ENCODE data around the gene KIF3A. TPM values are rescaled to one million over a fixed set of nuclear protein-coding genes. Genes with fewer than 3 reads are reported as not detected.
"Not testable (repeated sequence)": the region's sequence is repeated elsewhere in the genome, so short reads cannot be mapped to it uniquely, and the experiment has no call there.

The KIF3A gene
- total RNA-seq, 1 donor from 2014 or later, result 20.0 TPM

DNA sequence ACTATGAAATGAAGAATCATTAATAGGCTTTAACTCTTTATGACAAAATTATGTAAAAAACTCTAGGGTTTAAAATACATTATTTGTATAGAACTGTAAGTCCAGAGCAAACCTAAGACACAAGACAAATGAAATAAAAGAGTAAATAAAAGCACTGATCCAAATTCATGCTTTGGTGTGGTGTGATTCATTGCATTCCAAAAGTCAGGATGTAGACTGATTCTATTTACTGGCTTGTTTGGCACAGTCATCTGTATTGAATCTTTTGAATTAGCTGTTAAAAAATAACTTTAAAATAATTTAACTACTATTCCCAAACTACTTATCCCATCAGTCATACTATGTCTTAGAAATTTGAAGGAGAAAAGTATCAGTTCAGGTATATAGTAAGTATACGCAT is 32.5 kb downstream of the KIF3A start:
- TF ChIP-seq, protein P1, sequence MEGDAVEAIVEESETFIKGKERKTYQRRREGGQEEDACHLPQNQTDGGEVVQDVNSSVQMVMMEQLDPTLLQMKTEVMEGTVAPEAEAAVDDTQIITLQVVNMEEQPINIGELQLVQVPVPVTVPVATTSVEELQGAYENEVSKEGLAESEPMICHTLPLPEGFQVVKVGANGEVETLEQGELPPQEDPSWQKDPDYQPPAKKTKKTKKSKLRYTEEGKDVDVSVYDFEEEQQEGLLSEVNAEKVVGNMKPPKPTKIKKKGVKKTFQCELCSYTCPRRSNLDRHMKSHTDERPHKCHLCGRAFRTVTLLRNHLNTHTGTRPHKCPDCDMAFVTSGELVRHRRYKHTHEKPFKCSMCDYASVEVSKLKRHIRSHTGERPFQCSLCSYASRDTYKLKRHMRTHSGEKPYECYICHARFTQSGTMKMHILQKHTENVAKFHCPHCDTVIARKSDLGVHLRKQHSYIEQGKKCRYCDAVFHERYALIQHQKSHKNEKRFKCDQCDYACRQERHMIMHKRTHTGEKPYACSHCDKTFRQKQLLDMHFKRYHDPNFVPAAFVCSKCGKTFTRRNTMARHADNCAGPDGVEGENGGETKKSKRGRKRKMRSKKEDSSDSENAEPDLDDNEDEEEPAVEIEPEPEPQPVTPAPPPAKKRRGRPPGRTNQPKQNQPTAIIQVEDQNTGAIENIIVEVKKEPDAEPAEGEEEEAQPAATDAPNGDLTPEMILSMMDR (conservative IDR thresholded peaks at IDR 0.05), result no peak
- Mint-ChIP-seq H3K36me3 (peaks cover 25% of the 10 kb centered on the region), H3K27ac (no peak overlapping the region), H3K4me3 (no peak overlapping the region), H3K9me3 (no peaks in the 10 kb centered on the region), H3K27me3 (no peaks in the 10 kb centered on the region), H3K4me1 (ENCODE audit: unreplicated experiment) (no peaks in the 10 kb centered on the region)
- DNase-seq (ENCODE audit: extremely low spot score, unreplicated experiment), result no peak

- Mint-ChIP-seq H3K4me3 (no peak overlapping the region), H3K27me3 (no peaks in the 10 kb centered on the region), H3K27ac (no peak overlapping the region), H3K4me1 (ENCODE audit: unreplicated experiment) (no peaks in the 10 kb centered on the region), H3K9me3 (no peaks in the 10 kb centered on the region), H3K36me3 (peaks cover 26% of the 10 kb centered on the region)
- no peak for DNase-seq (ENCODE audit: extremely low spot score, unreplicated experiment)
- TF ChIP-seq, protein P1 (conservative IDR thresholded peaks at IDR 0.05), result no peak
These were observed 41.4 kb downstream of the KIF3A start for GRCh38 chr5:132695956-132696355.

DNA sequence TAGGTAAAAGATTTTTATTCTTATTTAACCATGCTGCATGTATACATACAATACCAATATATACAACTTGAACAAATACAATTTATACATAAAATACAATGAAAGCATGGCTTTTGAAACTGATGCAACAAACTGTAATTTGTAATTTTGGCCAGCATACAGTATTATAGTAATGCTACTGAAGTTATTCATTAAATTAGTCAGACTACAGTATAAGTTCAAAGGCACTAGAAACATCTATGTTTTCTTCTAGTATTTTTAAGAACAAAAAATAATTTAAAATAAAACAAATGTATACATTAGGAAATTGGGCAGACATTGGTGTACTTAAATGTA is 44.7 kb downstream of the KIF3A start:
- TF ChIP-seq, protein P1 (conservative IDR thresholded peaks at IDR 0.05), result no peak
- Mint-ChIP-seq H3K27me3 (no peaks in the 10 kb centered on the region), H3K4me3 (no peak overlapping the region), H3K4me1 (ENCODE audit: unreplicated experiment) (no peaks in the 10 kb centered on the region), H3K9me3 (no peaks in the 10 kb centered on the region), H3K36me3 (peaks cover 8% of the 10 kb centered on the region), H3K27ac (no peak overlapping the region)
- DNase-seq (ENCODE audit: extremely low spot score, unreplicated experiment), result no peak

DNA sequence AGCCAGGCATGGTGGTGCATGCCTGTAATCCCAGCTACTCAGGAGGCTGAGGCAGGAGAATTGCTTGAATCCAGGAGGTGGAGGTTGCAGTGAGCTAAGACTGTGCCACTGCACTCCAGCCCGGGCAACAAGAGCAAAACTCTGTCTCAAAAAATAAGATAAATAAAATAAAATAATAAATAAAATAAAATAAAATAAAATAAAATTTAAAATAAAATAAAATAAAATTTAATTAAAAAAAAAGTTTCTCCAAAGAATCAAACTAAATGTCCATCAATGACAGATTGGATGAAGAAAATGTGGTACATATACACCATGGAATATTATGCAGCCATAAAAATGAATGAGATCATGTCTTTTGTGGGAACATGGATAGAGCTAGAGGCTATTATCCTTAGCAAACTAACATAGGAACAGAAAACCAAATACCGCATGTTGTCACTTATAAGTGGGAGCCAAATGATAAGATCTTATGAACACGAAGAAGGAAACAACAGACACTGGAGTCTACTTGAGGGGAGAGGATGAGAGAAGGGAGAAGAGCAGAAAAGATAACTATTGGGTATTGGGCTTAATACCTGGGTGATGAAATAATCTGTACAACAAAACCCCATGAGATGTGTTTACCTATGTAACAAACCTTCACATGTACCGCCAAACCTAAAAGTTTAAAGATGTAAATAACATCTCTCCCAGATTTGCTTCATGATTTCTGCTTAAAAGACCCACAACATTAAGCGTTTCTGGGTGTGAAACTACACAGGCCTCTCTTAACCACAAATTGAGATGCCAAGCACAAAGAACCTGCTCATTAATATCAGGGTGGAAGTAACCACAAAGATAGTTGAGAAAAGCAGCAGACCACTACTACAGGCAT is 45.4 kb downstream of the KIF3A start:
- not testable (repeated sequence) for H3K9me3 Mint-ChIP-seq

DNA sequence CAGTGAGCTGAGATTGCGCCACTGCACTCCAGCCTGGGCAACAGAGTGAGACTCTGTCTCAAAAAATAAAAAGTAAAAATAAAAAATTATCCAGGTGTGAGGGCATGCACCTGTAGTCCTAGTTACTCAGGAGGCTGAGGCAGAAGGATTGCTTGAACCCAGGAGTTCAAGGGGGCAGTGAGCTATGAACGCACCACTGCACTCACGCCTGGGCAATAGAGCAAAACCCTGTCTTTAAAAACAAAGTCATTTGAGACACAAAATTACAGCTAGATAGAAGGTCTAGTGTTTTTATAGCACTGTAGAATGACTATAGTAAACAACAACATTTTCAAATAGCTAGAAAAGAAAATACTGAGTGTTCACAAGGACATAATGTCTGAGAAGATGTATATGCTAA is 47.2 kb downstream of the KIF3A start:
- peaks cover 5% of the 10 kb centered on the region for H3K36me3 Mint-ChIP-seq
- no peaks in the 10 kb centered on the region for H3K4me1 Mint-ChIP-seq (ENCODE audit: unreplicated experiment)
- DNase-seq (ENCODE audit: extremely low spot score, unreplicated experiment), result no peak
- H3K27ac Mint-ChIP-seq, result no peak overlapping the region
- H3K4me3 Mint-ChIP-seq, result no peak overlapping the region
- no peaks in the 10 kb centered on the region for H3K9me3 Mint-ChIP-seq
- TF ChIP-seq, protein P1 (conservative IDR thresholded peaks at IDR 0.05), result no peak
- H3K27me3 Mint-ChIP-seq, result no peaks in the 10 kb centered on the region

More for the DNA sequence above, 45.4 kb downstream of the KIF3A start:
- DNase-seq (ENCODE audit: extremely low spot score, unreplicated experiment); H3K27me3 Mint-ChIP-seq; H3K36me3 Mint-ChIP-seq; H3K4me1 Mint-ChIP-seq (ENCODE audit: unreplicated experiment); H3K27ac Mint-ChIP-seq; H3K4me3 Mint-ChIP-seq: not testable (repeated sequence)

GRCh38 chr5:132689513-132689912 is 47.8 kb downstream of the KIF3A start:
- TF ChIP-seq, protein P1 (conservative IDR thresholded peaks at IDR 0.05), result no peak
- no peak overlapping the region for H3K27ac Mint-ChIP-seq
- no peaks in the 10 kb centered on the region for H3K9me3 Mint-ChIP-seq
- peaks cover 5% of the 10 kb centered on the region for H3K36me3 Mint-ChIP-seq
- no peak overlapping the region for H3K4me3 Mint-ChIP-seq
- no peaks in the 10 kb centered on the region for H3K27me3 Mint-ChIP-seq
- DNase-seq (ENCODE audit: extremely low spot score, unreplicated experiment), result no peak
- H3K4me1 Mint-ChIP-seq (ENCODE audit: unreplicated experiment), result no peaks in the 10 kb centered on the region

Measured in type B pancreatic cell (in vitro differentiated cells).